Stimulated activated CD4-positive, alpha-beta T cell treated with anti-CD3 and anti-CD28 coated beads, Interleukin-2, amount 100 ng/mL, for 24 hours (primary cell): Measurements from ENCODE around the gene IER5L.
"Not testable (repeated sequence)": the region's sequence is repeated elsewhere in the genome, so short reads cannot be mapped to it uniquely, and the experiment has no call there.

Experiments
- DNase-seq, 2 donors: peaks; one replicate each; pipeline ENCODE4 v3.0.0-alpha.2; 2020

IER5L gene

GRCh38 chr9:129202613-129203555 lies 24.8 kb upstream of the IER5L start:
- peak; percentile 93 for DNase-seq

- no peak for DNase-seq
Observed at GRCh38 chr9:129201866-129202265, 23.8 kb upstream of the IER5L start.

GRCh38 chr9:129201289-129201688 lies 23.2 kb upstream of the IER5L start:
- no peak for DNase-seq

- DNase-seq, result no peak
Observed at GRCh38 chr9:129200255-129200654, 22.2 kb upstream of the IER5L start.

GRCh38 chr9:129199044-129199435 lies 21.0 kb upstream of the IER5L start:
- no peak for DNase-seq

GRCh38 chr9:129198319-129199043 lies 20.4 kb upstream of the IER5L start:
- DNase-seq, result no peak

GRCh38 chr9:129197978-129198318 lies 19.9 kb upstream of the IER5L start:
- no peak for DNase-seq

- DNase-seq, result not testable (repeated sequence)
Observed at GRCh38 chr9:129197045-129197444, 19.0 kb upstream of the IER5L start.

GRCh38 chr9:129195606-129196005 lies 17.5 kb upstream of the IER5L start:
- DNase-seq, result no peak

GRCh38 chr9:129194221-129194620 lies 16.2 kb upstream of the IER5L start:
- no peak for DNase-seq

GRCh38 chr9:129193655-129194054 lies 15.6 kb upstream of the IER5L start:
- no peak for DNase-seq

GRCh38 chr9:129191234-129191633 lies 13.2 kb upstream of the IER5L start:
- DNase-seq, result no peak

- not testable (repeated sequence) for DNase-seq
Observed at GRCh38 chr9:129189971-129190370, 11.9 kb upstream of the IER5L start.

- no peak for DNase-seq
Observed at GRCh38 chr9:129187042-129187441, 9.0 kb upstream of the IER5L start.

GRCh38 chr9:129185991-129186390 lies 7.9 kb upstream of the IER5L start:
- peak; percentile 35 to 36 for DNase-seq

GRCh38 chr9:129185402-129185801 lies 7.3 kb upstream of the IER5L start:
- DNase-seq, result no peak

- no peak for DNase-seq
Observed at GRCh38 chr9:129184596-129185122, 6.6 kb upstream of the IER5L start.

- no peak for DNase-seq
Observed at GRCh38 chr9:129184219-129184524, 6.1 kb upstream of the IER5L start.

GRCh38 chr9:129183495-129184218 lies 5.6 kb upstream of the IER5L start:
- DNase-seq, result no peak

- no peak for DNase-seq
Observed at GRCh38 chr9:129182625-129183494, 4.8 kb upstream of the IER5L start.

- DNase-seq, result no peak
Observed at GRCh38 chr9:129182122-129182521, 4.1 kb upstream of the IER5L start.

- DNase-seq, result no peak
Observed at GRCh38 chr9:129181246-129181645, 3.2 kb upstream of the IER5L start.
